HG02678 (cell line): Measurements from ENCODE around the gene RELCH.

Experiments
- ATAC-seq: cut with Tn5 transposase; IDR thresholded peaks from one replicate; pipeline ENCODE4 v1.9.1; 2021; ENCODE audit warnings: mild to moderate bottlenecking, moderate library complexity; ENCODE audit not compliant: unreplicated experiment

RELCH gene

GRCh38 chr18:62186499-62186773 lies 619 bp upstream of the RELCH start:
- no peak for ATAC-seq

GRCh38 chr18:62187543-62188510 lies 772 bp downstream of the RELCH start:
- no peak for ATAC-seq

GRCh38 chr18:62189208-62189607 lies 2.2 kb downstream of the RELCH start:
- ATAC-seq, result no peak

- no peak for ATAC-seq
Observed at GRCh38 chr18:62196079-62196478, 9.0 kb downstream of the RELCH start.

DNA sequence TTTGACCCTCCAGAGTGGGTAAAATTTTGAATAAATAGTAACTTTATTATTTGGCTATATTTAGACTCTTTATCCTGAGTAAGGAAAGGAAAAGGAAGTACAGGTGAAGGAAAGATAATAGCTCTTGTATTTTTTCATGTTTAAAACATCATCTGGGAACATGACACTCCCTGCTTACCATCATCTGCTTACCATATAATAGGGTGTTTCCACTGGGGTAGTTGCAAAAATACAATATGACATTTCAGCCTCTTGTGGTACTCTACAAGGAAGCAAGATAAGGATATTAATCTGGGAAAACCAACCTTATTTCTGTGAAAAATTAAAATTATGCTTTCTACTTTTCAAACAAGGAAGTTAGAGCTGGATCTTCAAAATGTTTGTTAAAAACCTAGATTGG lies 9.9 kb downstream of the RELCH start:
- no peak for ATAC-seq

- no peak for ATAC-seq
Observed at GRCh38 chr18:62198259-62198658, 11.2 kb downstream of the RELCH start.

- ATAC-seq, result no peak
Observed at GRCh38 chr18:62199629-62200028, 12.6 kb downstream of the RELCH start.

DNA sequence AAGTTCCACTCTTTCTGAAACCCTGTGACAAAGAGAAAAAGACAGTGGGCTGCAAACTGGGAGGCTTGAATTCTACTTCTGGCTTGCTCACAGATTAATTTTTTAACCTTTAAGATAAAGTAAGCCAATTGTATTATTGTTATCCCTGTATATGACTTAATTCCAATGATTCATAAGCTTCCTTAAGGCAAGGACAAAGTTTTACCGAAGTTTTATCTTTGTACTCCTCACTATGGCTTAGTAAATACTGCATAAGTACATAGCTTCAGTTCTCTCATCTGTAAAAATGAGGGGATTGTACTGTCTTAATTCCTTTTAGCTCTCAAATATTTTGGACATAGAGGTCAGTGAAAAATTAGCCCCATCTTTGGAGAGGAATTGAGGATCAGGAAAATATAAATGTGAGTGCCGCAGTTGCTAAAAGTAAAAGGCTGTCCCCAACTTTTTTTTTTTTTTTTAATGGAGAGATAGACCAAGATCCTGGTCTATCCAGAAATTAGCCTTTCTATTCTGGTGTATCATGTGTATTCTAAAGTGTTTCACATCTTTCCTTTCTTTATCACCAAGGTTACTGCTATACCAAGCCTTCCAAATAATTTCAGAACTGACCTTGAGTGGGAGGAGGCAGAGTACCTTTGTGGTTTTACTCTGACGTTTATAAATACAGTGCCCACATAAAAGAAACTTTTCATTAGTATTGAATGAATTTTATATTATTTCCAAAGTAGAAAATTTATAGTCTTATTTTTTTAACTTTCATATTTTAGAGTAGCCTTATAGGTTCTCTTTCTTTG lies 13.3 kb downstream of the RELCH start:
- no peak for ATAC-seq

GRCh38 chr18:62201870-62202269 lies 14.8 kb downstream of the RELCH start:
- ATAC-seq, result no peak

- ATAC-seq, result no peak
Observed at GRCh38 chr18:62205824-62206223, 18.8 kb downstream of the RELCH start.

- ATAC-seq, result no peak
Observed at GRCh38 chr18:62206593-62206992, 19.5 kb downstream of the RELCH start.

DNA sequence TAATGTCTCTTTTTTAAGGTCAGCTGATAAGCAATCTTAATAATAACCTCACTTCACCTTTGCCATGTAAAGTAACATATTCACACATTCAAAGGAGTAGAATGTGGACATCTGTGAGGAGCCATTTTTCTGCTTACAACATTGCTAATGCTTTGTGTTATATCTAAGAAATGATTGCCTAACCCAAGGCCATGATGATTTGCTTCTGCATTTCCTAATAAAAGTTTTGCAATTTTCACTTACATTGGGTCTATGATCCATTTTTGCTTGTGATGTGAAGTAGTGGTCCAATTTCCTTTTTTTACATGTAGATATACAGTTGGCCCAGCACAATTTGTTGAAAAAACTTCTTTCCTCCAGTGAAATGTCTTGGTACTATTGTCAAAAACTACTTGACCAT lies 22.0 kb downstream of the RELCH start:
- ATAC-seq, result no peak

DNA sequence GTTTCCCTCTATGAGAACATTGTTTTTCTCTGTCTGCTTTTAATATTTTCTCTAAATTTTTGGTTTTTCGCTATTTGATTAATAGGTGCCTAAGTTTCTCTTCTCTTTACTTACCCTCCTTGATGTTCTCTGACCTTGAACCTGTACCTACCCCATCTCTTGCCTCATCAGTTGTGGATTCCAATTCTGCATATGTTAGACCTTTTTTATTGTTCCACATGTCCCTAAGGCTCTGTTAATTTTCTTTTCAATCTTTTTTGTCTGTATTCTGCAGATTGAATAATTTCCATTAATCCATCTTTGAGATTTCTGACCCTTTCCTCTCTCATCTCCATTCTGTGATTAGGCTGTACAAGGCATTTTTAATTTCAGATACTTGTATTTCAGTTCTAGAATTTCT lies 23.1 kb downstream of the RELCH start:
- no peak for ATAC-seq

DNA sequence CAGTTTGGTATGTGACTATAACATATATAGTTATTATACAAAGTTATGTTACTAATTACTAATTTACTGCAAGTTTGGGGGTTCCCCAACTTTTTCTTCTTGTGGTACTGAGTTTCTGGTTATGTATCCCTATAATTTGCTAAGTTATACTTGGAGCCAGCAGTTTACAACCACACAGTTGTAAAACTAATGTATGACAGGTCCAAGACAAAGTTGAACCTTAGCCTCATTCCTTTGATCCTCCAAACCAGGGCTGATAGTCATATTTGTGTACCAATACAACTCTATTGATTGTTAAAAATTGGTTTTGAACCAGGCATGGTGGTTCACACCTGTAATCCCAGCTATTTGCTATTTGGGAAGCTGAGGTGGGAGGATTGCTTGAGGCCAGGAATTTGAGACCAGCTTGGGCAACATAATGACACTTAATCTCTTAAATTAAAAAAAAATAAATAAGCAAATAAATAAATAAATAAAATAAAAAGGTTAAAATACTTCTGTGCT lies 24.3 kb downstream of the RELCH start:
- ATAC-seq, result no peak

DNA sequence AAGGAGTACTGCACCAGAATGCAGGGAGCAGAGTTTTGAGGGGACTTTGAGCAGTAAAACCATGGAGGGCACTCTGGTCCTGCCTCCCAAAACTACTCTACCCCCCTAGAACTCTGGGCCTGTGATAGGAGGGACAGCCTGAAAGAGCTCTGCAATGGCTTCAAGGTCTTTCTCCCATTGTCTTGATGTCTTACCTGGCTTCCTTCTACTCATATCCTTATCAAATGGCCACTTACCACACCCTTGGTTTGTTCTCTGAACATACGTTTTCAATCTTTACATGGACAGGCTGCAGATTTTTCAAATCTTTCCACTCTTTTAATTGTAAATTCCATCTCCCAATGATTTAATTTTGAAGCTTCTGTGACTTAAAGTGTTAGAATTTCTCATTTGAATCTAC lies 27.7 kb downstream of the RELCH start:
- no peak for ATAC-seq

- ATAC-seq, result no peak
Observed at GRCh38 chr18:62224229-62224628, 37.2 kb downstream of the RELCH start.

DNA sequence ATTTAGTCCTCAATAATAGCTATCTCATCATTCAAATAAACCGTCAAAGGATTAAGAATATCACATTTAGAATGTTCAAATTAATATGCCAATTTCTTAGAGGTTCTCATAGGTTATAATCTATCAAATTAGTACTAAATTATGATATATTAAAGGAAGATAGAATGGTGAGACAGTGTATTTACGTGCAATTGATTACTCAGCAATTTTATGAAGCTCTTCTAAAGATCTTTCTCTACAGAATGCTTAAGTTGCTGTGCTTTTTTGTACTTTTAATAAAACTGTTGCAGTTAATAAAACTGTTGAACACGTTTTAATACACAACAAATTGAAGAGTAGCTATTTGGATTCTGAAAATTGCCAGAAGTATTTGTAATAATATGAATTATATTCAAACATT lies 39.0 kb downstream of the RELCH start:
- no peak for ATAC-seq

GRCh38 chr18:62236252-62236651 lies 49.2 kb downstream of the RELCH start:
- ATAC-seq, result no peak

GRCh38 chr18:62239475-62239874 lies 52.4 kb downstream of the RELCH start:
- ATAC-seq, result no peak

DNA sequence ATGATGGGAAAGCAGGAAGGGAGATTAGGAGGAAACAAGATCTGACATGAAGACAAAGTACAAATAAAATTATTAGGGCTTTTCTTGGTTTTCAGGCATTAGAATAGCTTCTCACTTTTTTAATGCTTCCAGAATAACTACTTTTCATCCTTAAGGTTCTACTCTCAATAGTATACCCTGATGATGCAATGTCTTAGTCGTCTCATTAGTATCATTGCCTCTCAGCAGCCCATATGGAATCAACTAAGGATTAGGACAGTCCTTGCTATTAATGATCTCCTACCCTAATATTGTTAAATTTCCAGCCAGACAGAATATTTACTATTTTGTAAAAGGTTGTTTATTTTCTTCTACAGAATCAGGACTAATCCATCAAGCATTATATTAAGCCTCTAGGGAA lies 55.9 kb downstream of the RELCH start:
- no peak for ATAC-seq

DNA sequence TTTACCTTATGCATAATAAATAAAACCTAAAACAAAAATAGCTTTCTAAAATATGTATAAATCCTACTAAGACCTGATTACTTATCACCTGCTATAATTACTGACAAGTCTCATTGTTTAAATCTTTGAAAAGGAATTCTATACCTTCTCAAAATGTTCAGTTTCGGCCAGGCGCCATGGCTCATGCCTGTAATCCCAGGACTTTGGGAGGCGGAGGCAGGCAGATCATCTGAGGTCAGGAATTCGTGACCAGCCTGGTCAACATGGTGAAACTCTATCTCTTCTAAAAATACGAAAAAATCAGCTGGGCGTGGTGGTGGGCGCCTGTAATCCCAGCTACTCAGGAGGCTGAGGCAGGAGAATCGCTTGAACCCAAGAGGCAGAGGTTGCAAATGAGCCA lies 58.1 kb downstream of the RELCH start:
- no peak for ATAC-seq

DNA sequence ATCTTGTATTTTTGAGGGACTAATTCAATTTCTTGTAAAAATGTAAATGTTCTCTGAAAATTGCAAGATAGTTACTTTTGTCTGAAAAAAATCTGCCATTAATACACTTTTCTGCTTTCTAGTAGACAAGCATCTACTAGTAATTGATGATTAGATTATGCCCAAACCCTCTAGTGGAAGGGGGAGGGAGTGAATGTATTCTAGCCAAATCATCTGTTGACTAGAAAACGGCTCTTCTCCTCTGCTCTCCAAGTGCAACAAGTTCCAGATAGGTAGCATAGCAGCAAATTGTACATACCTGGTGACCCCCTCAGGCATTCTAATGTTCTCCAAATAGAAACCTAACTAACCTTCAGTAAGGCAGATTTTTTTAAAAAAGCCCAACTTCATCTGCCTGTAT lies 58.6 kb downstream of the RELCH start:
- ATAC-seq, result no peak
